ENCODE results near the gene SPHKAP.

DNA sequence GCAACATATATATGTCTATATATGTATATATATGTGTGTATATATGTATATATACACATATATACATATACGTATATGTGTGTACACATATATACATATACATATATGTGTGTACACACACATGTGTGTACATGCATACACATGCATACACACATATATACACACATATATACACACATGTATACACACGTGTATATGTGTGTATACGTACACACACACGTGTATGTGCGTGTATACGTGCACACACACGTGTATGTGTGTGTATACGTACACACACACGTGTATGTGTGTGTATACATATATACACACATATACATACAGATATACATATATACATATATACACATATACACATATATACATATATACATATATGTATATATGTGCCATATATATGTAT is 89.4 kb downstream of the SPHKAP start:
- TF ChIP-seq, protein P1, sequence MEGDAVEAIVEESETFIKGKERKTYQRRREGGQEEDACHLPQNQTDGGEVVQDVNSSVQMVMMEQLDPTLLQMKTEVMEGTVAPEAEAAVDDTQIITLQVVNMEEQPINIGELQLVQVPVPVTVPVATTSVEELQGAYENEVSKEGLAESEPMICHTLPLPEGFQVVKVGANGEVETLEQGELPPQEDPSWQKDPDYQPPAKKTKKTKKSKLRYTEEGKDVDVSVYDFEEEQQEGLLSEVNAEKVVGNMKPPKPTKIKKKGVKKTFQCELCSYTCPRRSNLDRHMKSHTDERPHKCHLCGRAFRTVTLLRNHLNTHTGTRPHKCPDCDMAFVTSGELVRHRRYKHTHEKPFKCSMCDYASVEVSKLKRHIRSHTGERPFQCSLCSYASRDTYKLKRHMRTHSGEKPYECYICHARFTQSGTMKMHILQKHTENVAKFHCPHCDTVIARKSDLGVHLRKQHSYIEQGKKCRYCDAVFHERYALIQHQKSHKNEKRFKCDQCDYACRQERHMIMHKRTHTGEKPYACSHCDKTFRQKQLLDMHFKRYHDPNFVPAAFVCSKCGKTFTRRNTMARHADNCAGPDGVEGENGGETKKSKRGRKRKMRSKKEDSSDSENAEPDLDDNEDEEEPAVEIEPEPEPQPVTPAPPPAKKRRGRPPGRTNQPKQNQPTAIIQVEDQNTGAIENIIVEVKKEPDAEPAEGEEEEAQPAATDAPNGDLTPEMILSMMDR (IDR thresholded peaks at IDR 0.05 in 4 of 5, conservative IDR thresholded peaks at IDR 0.05 in 1 of 5): no peak
- TF ChIP-seq POLR2A (IDR thresholded peaks at IDR 0.05): no peak

Measured in gastrocnemius medialis (tissue), 4 donors.